Body of pancreas (tissue), 4 donors: Measurements from ENCODE around the gene DCLK3. TPM values are rescaled to one million over a fixed set of nuclear protein-coding genes. Genes with fewer than 3 reads are reported as not detected.

Experiments used
- ATAC-seq: fragments of 150-250 bp; one replicate; pipeline ENCODE4 v1.9.1; 2016
- DNase-seq, 4 donors: peaks; one replicate each; pipeline ENCODE4 v3.0.0-alpha.2; 2019
- H3K27ac ChIP-seq, 4 donors: fragments of 200-600 bp; sonication (generic); 1 replicate in 3 of 4; 2 replicates in 1 of 4; pipeline versions ENCODE4 v1.5.1 to v1.6.1; 2016 to 2019; ENCODE audit warnings: mild to moderate bottlenecking in 1 of 4, mixed read lengths in 1 of 4, moderate library complexity in 1 of 4
- H3K27me3 ChIP-seq, 2 donors: fragments of 200-600 bp; sonication (generic); one replicate each; pipeline ENCODE4 v1.6.0; 2016; ENCODE audit warnings: mild to moderate bottlenecking in 1 of 2
- H3K36me3 ChIP-seq, 2 donors: fragments of 200-600 bp; sonication (generic); replicated peaks in 1 of 2; 2 replicates each; pipeline ENCODE4 v1.5.1; 2016; ENCODE audit warnings: low read depth in 2 of 2; ENCODE audit not compliant: insufficient read depth in 1 of 2
- H3K4me1 ChIP-seq: fragments of 200-600 bp; sonication (generic); one replicate; pipeline ENCODE4 v1.6.0; 2016
- H3K4me3 ChIP-seq, 2 donors: fragments of 200-600 bp; sonication (generic); 1 replicate in 1 of 2; 2 replicates in 1 of 2; pipeline ENCODE4 v1.5.1; 2016 to 2019
- H3K9me3 ChIP-seq, 3 donors: fragments of 200-600 bp; sonication (generic); 1 replicate in 2 of 3; 2 replicates in 1 of 3; pipeline ENCODE4 v1.5.1; 2016
- POLR2A ChIP-seq, 3 donors: fragments of 450-650 bp; IDR thresholded peaks; one replicate each; pipeline ENCODE4 v1.6.1; 2016; ENCODE audit warnings: antibody characterized with exemption in 3 of 3, mild to moderate bottlenecking in 2 of 3
- WGBS, 2 donors: methylation state at CpG; one replicate each; pipeline ENCODE4 v1.1.5; 2017; 5-methylcytosine and 5-hydroxymethylcytosine counted together
- intact Hi-C: fragments of 100-400 bp; cut with DNase I; formaldehyde crosslinking; loops from one replicate; pipeline ENCODE4 v1.15.1; 2023
- total RNA-seq, 2 donors: library from RNA; depleted of rRNA; stranded (reverse); fragments of >200 nt; gene quantifications; one replicate each; pipeline ENCODE4 v1.1.0, GENCODE V29; 2016
- TF ChIP-seq, protein P1 (sequence below), 7 experiments: fragments of 450-650 bp in 4 of 7; fragments of 200-600 bp in 3 of 7; sonication (generic) in 3 of 7; IDR thresholded peaks; one replicate each; pipeline ENCODE4 v1.5.1; 2016 to 2019; ENCODE audit warnings: antibody characterized with exemption in 7 of 7

DCLK3 gene
- total RNA-seq, 2 donors from 2014 or later, result not detected

DNA sequence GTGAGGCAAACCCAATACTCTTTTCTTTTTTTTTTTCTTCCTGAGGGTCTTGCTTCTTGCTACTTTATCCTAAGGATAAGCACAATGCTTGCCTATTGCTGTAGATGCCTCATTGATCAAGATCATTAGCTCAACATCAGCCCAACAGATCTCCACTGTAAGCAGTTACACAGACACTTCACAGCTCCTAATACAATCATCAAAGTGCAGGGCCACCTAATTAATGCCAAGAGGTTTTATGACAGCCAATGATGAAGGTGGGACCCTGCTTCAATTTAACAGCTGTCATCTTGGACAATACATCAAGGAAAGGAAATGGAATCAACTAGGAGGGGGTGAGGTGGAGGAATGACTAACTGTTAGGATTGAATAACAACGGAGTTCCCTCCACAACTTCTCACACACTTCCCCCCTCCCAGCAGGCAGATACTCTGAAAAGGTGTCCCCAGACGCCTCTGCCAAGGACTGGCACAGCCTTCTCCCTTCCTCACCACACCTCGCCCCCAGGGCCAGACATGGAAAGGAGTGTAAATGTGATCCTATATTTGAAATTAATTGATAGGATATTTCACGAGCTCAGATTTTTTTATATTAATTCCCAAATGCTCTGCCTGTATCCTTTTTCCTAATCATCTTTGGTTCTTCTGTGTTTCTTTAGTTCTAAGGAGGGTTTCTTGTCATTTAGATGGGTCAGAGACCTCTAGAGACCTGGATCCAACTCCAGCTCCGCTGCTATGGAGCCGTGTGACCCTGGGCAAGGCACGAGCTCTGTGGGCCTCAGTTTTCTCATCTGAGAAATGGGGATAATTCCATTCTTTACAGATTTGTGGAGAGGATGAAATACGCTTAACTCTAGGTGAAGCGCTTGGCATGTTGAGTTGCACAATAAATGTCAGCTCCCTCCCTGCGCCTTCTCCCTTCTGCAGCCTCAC lies 1.2 kb downstream of the DCLK3 start:
- TF ChIP-seq, protein P1, sequence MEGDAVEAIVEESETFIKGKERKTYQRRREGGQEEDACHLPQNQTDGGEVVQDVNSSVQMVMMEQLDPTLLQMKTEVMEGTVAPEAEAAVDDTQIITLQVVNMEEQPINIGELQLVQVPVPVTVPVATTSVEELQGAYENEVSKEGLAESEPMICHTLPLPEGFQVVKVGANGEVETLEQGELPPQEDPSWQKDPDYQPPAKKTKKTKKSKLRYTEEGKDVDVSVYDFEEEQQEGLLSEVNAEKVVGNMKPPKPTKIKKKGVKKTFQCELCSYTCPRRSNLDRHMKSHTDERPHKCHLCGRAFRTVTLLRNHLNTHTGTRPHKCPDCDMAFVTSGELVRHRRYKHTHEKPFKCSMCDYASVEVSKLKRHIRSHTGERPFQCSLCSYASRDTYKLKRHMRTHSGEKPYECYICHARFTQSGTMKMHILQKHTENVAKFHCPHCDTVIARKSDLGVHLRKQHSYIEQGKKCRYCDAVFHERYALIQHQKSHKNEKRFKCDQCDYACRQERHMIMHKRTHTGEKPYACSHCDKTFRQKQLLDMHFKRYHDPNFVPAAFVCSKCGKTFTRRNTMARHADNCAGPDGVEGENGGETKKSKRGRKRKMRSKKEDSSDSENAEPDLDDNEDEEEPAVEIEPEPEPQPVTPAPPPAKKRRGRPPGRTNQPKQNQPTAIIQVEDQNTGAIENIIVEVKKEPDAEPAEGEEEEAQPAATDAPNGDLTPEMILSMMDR (IDR thresholded peaks at IDR 0.05), result no peak
- no peak for TF ChIP-seq POLR2A (IDR thresholded peaks at IDR 0.05)
- peaks cover 0 to 6% of the 10 kb centered on the region in 2 donors for H3K27me3 ChIP-seq
- no peak overlapping the region for H3K27ac ChIP-seq
- WGBS, 2 donors, result 53 to 54% methylated on average over 10 of the region's 10 CpGs
- intact Hi-C loops, result no loop called here
- DNase-seq (no peak), ATAC-seq (no peak)
- H3K4me3 ChIP-seq, result no peak overlapping the region
- no peaks in the 10 kb centered on the region for H3K9me3 ChIP-seq
- no peaks in the 10 kb centered on the region for H3K36me3 ChIP-seq
- H3K4me1 ChIP-seq, result no peaks in the 10 kb centered on the region

DNA sequence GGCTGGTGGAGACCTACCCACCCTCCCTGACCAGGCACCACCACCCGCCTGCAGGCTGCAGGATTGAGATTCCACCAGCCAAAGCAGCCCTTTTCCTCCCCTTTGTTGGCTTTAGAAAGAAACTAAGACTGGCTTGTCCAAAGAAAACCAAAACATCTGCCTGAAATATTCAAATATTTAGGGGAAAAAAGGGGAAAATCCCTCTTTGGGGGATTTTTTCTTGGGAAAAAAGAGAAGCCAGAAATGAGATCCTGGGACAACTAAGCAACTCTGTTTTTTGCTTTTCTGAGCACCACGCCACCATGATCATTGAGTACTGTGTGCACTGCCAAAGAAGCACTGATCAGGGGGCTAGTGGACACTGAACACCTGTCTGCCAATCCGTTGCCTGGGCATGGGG lies 2.6 kb downstream of the DCLK3 start:
- TF ChIP-seq, protein P1 (IDR thresholded peaks at IDR 0.05), result no peak
- no peak for TF ChIP-seq POLR2A (IDR thresholded peaks at IDR 0.05)
- intact Hi-C loops, result no loop called here
- DNase-seq, result no peak
- 59 to 62% methylated on average over 3 of the region's 3 CpGs for WGBS, 2 donors
- Histone ChIP-seq H3K36me3 (no peaks in the 10 kb centered on the region), H3K9me3 (no peaks in the 10 kb centered on the region), H3K27me3 (peaks cover 0 to 6% of the 10 kb centered on the region in 2 donors), H3K4me1 (no peaks in the 10 kb centered on the region), H3K4me3 (no peak overlapping the region), H3K27ac (no peak overlapping the region)
- ATAC-seq, result no peak

DNA sequence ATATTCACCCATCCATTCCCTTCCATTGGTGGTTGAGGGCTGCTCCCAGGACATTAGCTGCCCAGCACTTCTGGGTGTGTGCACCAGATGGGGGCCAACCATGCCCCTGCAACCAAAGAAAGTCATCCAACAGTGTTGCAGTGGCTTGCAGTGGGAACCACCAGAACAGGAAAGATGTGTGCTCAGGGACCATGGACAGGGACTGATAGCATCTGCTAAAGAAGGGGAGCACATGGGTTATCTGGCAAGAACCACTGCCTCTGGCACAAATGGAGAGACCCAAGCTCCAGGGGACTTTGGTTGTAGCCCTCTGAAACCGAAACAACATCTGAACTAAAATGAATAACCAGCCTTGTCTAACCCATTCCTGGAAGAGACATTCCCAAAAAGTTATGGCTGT lies 8.1 kb downstream of the DCLK3 start:
- no peak for ATAC-seq
- Histone ChIP-seq H3K27me3 (no peaks in the 10 kb centered on the region), H3K36me3 (no peaks in the 10 kb centered on the region), H3K4me1 (no peaks in the 10 kb centered on the region), H3K9me3 (no peaks in the 10 kb centered on the region), H3K4me3 (no peak overlapping the region), H3K27ac (no peak overlapping the region)
- TF ChIP-seq, protein P1 (IDR thresholded peaks at IDR 0.05), result no peak
- WGBS, 2 donors, result 33 to 71% methylated on average over 1 of the region's 1 CpG
- DNase-seq, result no peak
- intact Hi-C loops, result no loop called here

- intact Hi-C loops, result no loop called here
- Histone ChIP-seq H3K27me3 (no peaks in the 10 kb centered on the region), H3K9me3 (no peaks in the 10 kb centered on the region), H3K36me3 (no peaks in the 10 kb centered on the region), H3K4me3 (no peak overlapping the region), H3K4me1 (no peaks in the 10 kb centered on the region), H3K27ac (no peak overlapping the region)
- TF ChIP-seq, protein P1 (IDR thresholded peaks at IDR 0.05), result no peak
- no peak for TF ChIP-seq POLR2A (IDR thresholded peaks at IDR 0.05)
- DNase-seq (no peak), ATAC-seq (no peak)
- 50 to 60% methylated on average over 1 of the region's 1 CpG for WGBS, 2 donors
Observed at GRCh38 chr3:36751326-36751725, 13.0 kb downstream of the DCLK3 start.

- no peak for DNase-seq
- WGBS, 2 donors, result 57 to 64% methylated on average over 6 of the region's 6 CpGs
- Histone ChIP-seq H3K9me3 (no peaks in the 10 kb centered on the region), H3K36me3 (no peaks in the 10 kb centered on the region), H3K27me3 (no peaks in the 10 kb centered on the region), H3K27ac (no peak overlapping the region), H3K4me1 (no peaks in the 10 kb centered on the region), H3K4me3 (no peak overlapping the region)
- TF ChIP-seq POLR2A (IDR thresholded peaks at IDR 0.05), result no peak
- TF ChIP-seq, protein P1 (IDR thresholded peaks at IDR 0.05), result no peak
- ATAC-seq, result no peak
- intact Hi-C loops, result no loop called here
Observed at GRCh38 chr3:36750737-36751136, 13.6 kb downstream of the DCLK3 start.
